H1 (cell line): ENCODE results near the gene ATF7. TPM values are rescaled to one million over a fixed set of nuclear protein-coding genes. Genes with fewer than 3 reads are reported as not detected.

Experiments used
- CTCF ChIA-PET: fragments of 300-600 bp; sonication (Branson Sonifier 250); formaldehyde crosslinking; loops from one replicate; lab custom pipeline; 2021; ENCODE audit not compliant: partially characterized antibody; lab: Charles Lee
- POLR2A ChIA-PET: fragments of 300-600 bp; sonication (Branson Sonifier 250); formaldehyde crosslinking; loops from one replicate; lab custom pipeline; 2021; ENCODE audit warnings: inconsistent platforms; ENCODE audit not compliant: partially characterized antibody; lab: Charles Lee
- DNase-seq, 2 experiments: peaks; one replicate each; pipeline versions ENCODE4 v3.0.0 to v3.0.0-alpha.2; 2010 to 2022; ENCODE audit warnings: low spot score in 2 of 2, low read depth in 1 of 2, mixed read lengths in 1 of 2
- FAIRE-seq: peaks from 2 replicates; lab custom pipeline; 2011; peaks lifted over from hg19 to GRCh38; lab: Jason Lieb, UNC
- H2AFZ ChIP-seq: 2 replicates; pipeline ENCODE4 v1.8.1; 2012; ENCODE audit warnings: low read length, inconsistent platforms
- H2AK5ac ChIP-seq: 2 replicates; pipeline ENCODE4 v1.6.1; 2013; ENCODE audit warnings: low read depth, low read length
- H2BK120ac ChIP-seq: replicated peaks from 2 replicates; pipeline ENCODE3; 2013; ENCODE audit warnings: low read depth, low read length, inconsistent platforms
- H2BK12ac ChIP-seq: 2 replicates; pipeline ENCODE4 v1.6.1; 2013; ENCODE audit warnings: low read depth, low read length
- H2BK15ac ChIP-seq: 2 replicates; pipeline ENCODE4 v1.6.1; 2013; ENCODE audit warnings: low read length
- H2BK20ac ChIP-seq: 2 replicates; pipeline ENCODE4 v1.6.1; 2013; ENCODE audit warnings: low read length
- H2BK5ac ChIP-seq: 2 replicates; pipeline ENCODE4 v1.6.1; 2013; ENCODE audit warnings: low read depth, low read length
- H3K14ac ChIP-seq: 2 replicates; pipeline ENCODE4 v1.6.1; 2013; ENCODE audit warnings: inconsistent platforms; ENCODE audit not compliant: insufficient read length
- H3K18ac ChIP-seq: 2 replicates; pipeline ENCODE4 v1.6.1; 2013; ENCODE audit warnings: low read length; ENCODE audit errors: extremely low read depth
- H3K23ac ChIP-seq: 2 replicates; pipeline ENCODE4 v1.6.1; 2013; ENCODE audit warnings: inconsistent platforms; ENCODE audit not compliant: insufficient read length
- H3K23me2 ChIP-seq: 2 replicates; pipeline ENCODE4 v1.6.1; 2013; ENCODE audit warnings: low read depth, low read length
- H3K27ac ChIP-seq: 2 replicates; pipeline ENCODE4 v1.6.1; 2011; ENCODE audit warnings: low read depth, low read length, inconsistent platforms
- H3K27me3 ChIP-seq, 4 experiments: replicated peaks in 1 of 4; 1 replicate in 1 of 4; 2 replicates in 3 of 4; pipeline versions ENCODE4 v1.6.1 to v1.8.1; 2011 to 2013; ENCODE audit warnings: low read length in 3 of 4, mild to moderate bottlenecking in 3 of 4, inconsistent platforms in 2 of 4, mixed read lengths in 2 of 4, moderate library complexity in 1 of 4; ENCODE audit not compliant: control insufficient read depth in 3 of 4, insufficient read depth in 3 of 4; ENCODE audit errors: extremely low read depth in 1 of 4
- H3K36me3 ChIP-seq, 4 experiments: 2 replicates each; pipeline versions ENCODE4 v1.6.1 to v1.8.1; 2011 to 2013; ENCODE audit warnings: mild to moderate bottlenecking in 4 of 4, low read length in 3 of 4, moderate library complexity in 2 of 4, control low read depth in 1 of 4, inconsistent platforms in 1 of 4; ENCODE audit not compliant: insufficient read depth in 4 of 4, control insufficient read depth in 2 of 4
- H3K4ac ChIP-seq: replicated peaks from 2 replicates; pipeline ENCODE3; 2013; ENCODE audit warnings: low read length, low read depth, mixed read lengths, inconsistent platforms; ENCODE audit not compliant: insufficient read length
- H3K4me1 ChIP-seq, 4 experiments: replicated peaks in 1 of 4; 1 replicate in 1 of 4; 2 replicates in 3 of 4; pipeline versions ENCODE4 v1.6.1 to v1.8.1; 2011 to 2013; ENCODE audit warnings: low read length in 3 of 4, inconsistent platforms in 2 of 4, mixed read lengths in 1 of 4; ENCODE audit not compliant: insufficient read depth in 4 of 4, control insufficient read depth in 3 of 4
- H3K4me2 ChIP-seq, 2 experiments: 2 replicates each; pipeline versions ENCODE4 v1.6.1 to v1.8.1; 2011 to 2013; ENCODE audit warnings: low read depth in 2 of 2, low read length in 2 of 2, control low read depth in 1 of 2, inconsistent platforms in 1 of 2, mild to moderate bottlenecking in 1 of 2; ENCODE audit not compliant: insufficient read depth in 1 of 2
- H3K4me3 ChIP-seq, 4 experiments: fragments of 200-600, 300-600 bp in 1 of 4; sonication (generic), shearing (Covaris generic), sonication (Bioruptor Twin) in 1 of 4; 2 replicates each; pipeline versions ENCODE4 v1.5.1 to v1.8.1; 2011 to 2016; ENCODE audit warnings: low read length in 4 of 4, low read depth in 3 of 4, control low read depth in 2 of 4, inconsistent platforms in 2 of 4, mild to moderate bottlenecking in 2 of 4, mixed read lengths in 1 of 4, moderate library complexity in 1 of 4; ENCODE audit not compliant: insufficient read depth in 2 of 4; ENCODE audit errors: extremely low read depth in 1 of 4
- H3K56ac ChIP-seq: replicated peaks from 2 replicates; pipeline ENCODE3; 2013; ENCODE audit warnings: low read depth, mild to moderate bottlenecking, mixed read lengths, low read length, inconsistent platforms; ENCODE audit not compliant: insufficient read length
- H3K79me1 ChIP-seq: 2 replicates; pipeline ENCODE4 v1.6.1; 2013; ENCODE audit warnings: low read depth, low read length, control low read depth
- H3K79me2 ChIP-seq, 2 experiments: 2 replicates each; pipeline versions ENCODE4 v1.6.1 to v1.8.1; 2012 to 2013; ENCODE audit warnings: low read length in 2 of 2, mild to moderate bottlenecking in 2 of 2, inconsistent platforms in 1 of 2; ENCODE audit not compliant: insufficient read depth in 2 of 2, control insufficient read depth in 1 of 2
- H3K9ac ChIP-seq, 4 experiments: replicated peaks in 1 of 4; 1 replicate in 1 of 4; 2 replicates in 3 of 4; pipeline versions ENCODE4 v1.6.1 to v1.8.1; 2011 to 2013; ENCODE audit warnings: low read depth in 3 of 4, low read length in 3 of 4, control low read depth in 2 of 4, mild to moderate bottlenecking in 2 of 4, moderate library complexity in 2 of 4, inconsistent platforms in 1 of 4; ENCODE audit errors: extremely low read depth in 1 of 4
- H3K9me3 ChIP-seq, 2 experiments: 2 replicates each; pipeline versions ENCODE4 v1.6.1 to v1.8.1; 2012 to 2013; ENCODE audit warnings: mild to moderate bottlenecking in 2 of 2, moderate library complexity in 2 of 2, control low read depth in 1 of 2, inconsistent platforms in 1 of 2, low read depth in 1 of 2, low read length in 1 of 2, mixed read lengths in 1 of 2; ENCODE audit not compliant: insufficient read depth in 2 of 2
- H4K20me1 ChIP-seq, 2 experiments: replicated peaks in 1 of 2; 2 replicates each; pipeline versions ENCODE3 to v1.8.1; 2011 to 2013; ENCODE audit warnings: inconsistent platforms in 2 of 2, low read length in 2 of 2, mild to moderate bottlenecking in 1 of 2; ENCODE audit not compliant: insufficient read depth in 2 of 2, control insufficient read depth in 1 of 2
- H4K5ac ChIP-seq: 2 replicates; pipeline ENCODE4 v1.6.1; 2013; ENCODE audit warnings: low read length, low read depth, mixed read lengths, inconsistent platforms; ENCODE audit not compliant: insufficient read length
- H4K8ac ChIP-seq: 2 replicates; pipeline ENCODE4 v1.8.0; 2013; ENCODE audit warnings: mild to moderate bottlenecking, moderate library complexity, low read length, inconsistent platforms; ENCODE audit not compliant: insufficient read depth; ENCODE audit errors: extremely low read depth
- H4K91ac ChIP-seq: replicated peaks from 2 replicates; pipeline ENCODE3; 2013; ENCODE audit warnings: low read length, mixed read lengths, inconsistent platforms; ENCODE audit not compliant: insufficient read length
- POLR2A ChIP-seq, 2 experiments: IDR thresholded peaks; 1 replicate in 1 of 2; 2 replicates in 1 of 2; pipeline ENCODE4 v1.6.1; 2011; ENCODE audit warnings: low read depth in 2 of 2, low read length in 2 of 2, mild to moderate bottlenecking in 2 of 2; ENCODE audit errors: control extremely low read depth in 1 of 2
- SIX5 ChIP-seq: IDR thresholded peaks from 2 replicates; pipeline ENCODE4 v1.6.1; 2011; ENCODE audit warnings: mild to moderate bottlenecking, low read depth, low read length
- WGBS, 2 experiments: shearing (Covaris generic) in 1 of 2; methylation state at CpG; one replicate each; pipeline versions ENCODE4 v1.1.6 to v1.1.7; 2013 to 2015; ENCODE audit warnings: low lambda C conversion rate in 2 of 2, mixed read lengths in 2 of 2, inconsistent platforms in 1 of 2, low coverage in 1 of 2, missing lambda C conversion rate in 1 of 2; ENCODE audit not compliant: insufficient replicate concordance in 2 of 2, insufficient coverage in 1 of 2, insufficient read length in 1 of 2; ENCODE audit errors: extremely low coverage in 1 of 2, missing lambda C conversion rate in 1 of 2; 5-methylcytosine and 5-hydroxymethylcytosine counted together
- polyA plus RNA-seq, 7 experiments: library from polyadenylated mRNA; depleted of rRNA in 3 of 7; stranded (reverse) in 5 of 7; unstranded in 2 of 7; fragments of >200 nt in 5 of 7; fragments of 200-250 nt in 2 of 7; gene quantifications; 1 replicate in 5 of 7; 2 replicates in 1 of 7; 4 replicates in 1 of 7; pipeline versions ENCODE4 v1.2.1 to v1.2.3, GENCODE V29; 2011 to 2013; ENCODE audit warnings: missing spikeins in 2 of 7, mixed read lengths in 2 of 7
- total RNA-seq: library from RNA; stranded (reverse); fragmentation: NEBNext Ultra II Directional; extraction: Animal tissue kit (Norgen Biotek cat#: 25700); gene quantifications from 2 replicates; pipeline ENCODE4 v1.2.1, GENCODE V29; 2021

Gene ATF7
- total and polyA plus RNA-seq, 2 of the 8 experiments (the other 6 are each of a cell fraction or from before 2014, with no cell fraction given) = 10.1 to 16.6 TPM

DNA sequence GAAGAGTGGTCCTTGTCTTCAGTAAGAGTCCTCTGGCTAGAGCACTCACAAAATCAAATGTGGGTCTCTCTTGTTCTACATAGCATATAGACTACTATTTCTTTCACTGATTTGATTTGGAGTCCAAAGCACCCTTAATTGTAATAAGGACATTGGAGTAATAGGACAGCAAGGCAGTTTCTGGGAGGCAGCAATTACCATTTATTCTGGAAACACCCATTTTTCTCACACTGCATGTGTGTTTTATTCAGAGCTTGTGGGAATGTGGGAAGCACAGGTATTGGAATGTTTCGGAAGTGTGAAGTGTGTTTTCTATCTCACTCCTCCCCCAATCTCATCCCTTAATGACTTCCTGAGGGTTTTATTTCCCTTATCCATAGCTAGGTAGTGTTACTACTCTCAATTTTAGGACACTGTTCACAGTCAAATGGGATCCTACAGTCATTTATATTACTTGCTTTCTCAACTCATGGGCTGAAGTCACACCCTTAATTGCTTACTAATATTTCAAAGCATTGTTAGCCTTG, 154.1 kb downstream of the ATF7 start:
- Histone ChIP-seq H2BK12ac (no peak overlapping the region), H2BK20ac (no peak overlapping the region), H4K20me1 (peaks cover 29 to 31% of the 10 kb centered on the region in 2 experiments), H3K4ac (no peak overlapping the region), H3K9ac (no peak overlapping the region), H2BK5ac (no peak overlapping the region), H3K27me3 (no peaks in the 10 kb centered on the region), H4K91ac (no peak overlapping the region), H4K5ac (no peak overlapping the region), H3K36me3 (peaks cover 66 to 100% (median 92%) of the 10 kb centered on the region in 4 experiments), H3K56ac (no peak overlapping the region), H2AK5ac (no peak overlapping the region), H2BK15ac (no peak overlapping the region), H3K27ac (no peak overlapping the region), H3K79me1 (peaks cover 3% of the 10 kb centered on the region), H3K79me2 (peaks cover 0 to 53% of the 10 kb centered on the region in 2 experiments; a peak in 2 of 4 replicates), H3K23ac (no peak overlapping the region), H3K9me3 (no peaks in the 10 kb centered on the region), H3K4me1 (peaks cover 0 to 6% (median 1%) of the 10 kb centered on the region in 4 experiments; a peak in 2 of 7 replicates), H2BK120ac (no peak overlapping the region), H3K14ac (no peak overlapping the region), H3K4me2 (no peak overlapping the region), H4K8ac (no peak overlapping the region), H3K4me3 (no peak overlapping the region), H3K18ac (no peak overlapping the region), H3K23me2 (no peaks in the 10 kb centered on the region), H2AFZ (no peak overlapping the region)
- no peak for FAIRE-seq
- ChIA-PET CTCF (interaction anchor here (0.7 to 5.3 kb wide), 9 partner anchors 9 to 144 kb away, joined by 3 to 57 read pairs (median 3); no protein-coding TSS in a partner anchor), POLR2A (interaction anchor here (0.6 to 67.0 kb wide), 8 partner anchors 4 to 458 kb away, joined by 3 to 3397 read pairs (median 4); partner anchors contain the start of genes MAP3K12, NPFF, PCBP2 and PRR13)
- TF ChIP-seq SIX5 (no peak), POLR2A (IDR thresholded peaks at IDR 0.05; ENCODE audit: control extremely low read depth in 1 of 2, low read depth in 2 of 2, low read length in 2 of 2) (0 out of 3 replicates have a peak, but pooled peaks of 1 of the 2 experiments have one; percentile 2)
- 100% methylated on average over 1 of the region's 1 CpG; no CpG with 5 or more reads in 1 of the 2 experiments for WGBS, 2 experiments
- DNase-seq = no peak
